CD4-positive, alpha-beta memory T cell (primary cell): ENCODE data around the gene MSMO1. TPM values are rescaled to one million over a fixed set of nuclear protein-coding genes. Genes with fewer than 3 reads are reported as not detected.

Experiments
- CTCF ChIA-PET: fragments of 350-600 bp; sonication (Branson Sonifier 250); formaldehyde crosslinking; loops from one replicate; lab custom pipeline; 2021; ENCODE audit warnings: inconsistent platforms; ENCODE audit not compliant: partially characterized antibody; lab: Charles Lee
- POLR2A ChIA-PET: fragments of 350-600 bp; sonication (Branson Sonifier 250); formaldehyde crosslinking; loops from one replicate; lab custom pipeline; 2021; ENCODE audit not compliant: partially characterized antibody; lab: Charles Lee
- DNase-seq, 5 donors: peaks; one replicate each; pipeline versions ENCODE4 v3.0.0 to v3.0.0-alpha.2; 2020 to 2022; ENCODE audit warnings: mixed read lengths in 1 of 5
- H3K27ac ChIP-seq: one replicate; pipeline ENCODE4 v1.7.0; 2013; ENCODE audit warnings: low read depth, low read length
- H3K27me3 ChIP-seq: 2 replicates; pipeline ENCODE4 v1.7.0; 2013; ENCODE audit warnings: mild to moderate bottlenecking, low read length, moderate library complexity; ENCODE audit not compliant: insufficient read depth
- H3K36me3 ChIP-seq: 2 replicates; pipeline ENCODE4 v1.7.0; 2013; ENCODE audit warnings: mild to moderate bottlenecking, low read length, moderate library complexity; ENCODE audit not compliant: insufficient read depth
- H3K4me1 ChIP-seq: 2 replicates; pipeline ENCODE4 v1.7.0; 2013; ENCODE audit warnings: mild to moderate bottlenecking, low read length, moderate library complexity; ENCODE audit not compliant: insufficient read depth
- H3K4me3 ChIP-seq, 2 donors: one replicate each; pipeline ENCODE4 v1.7.0; 2013; ENCODE audit warnings: low read length in 2 of 2, mild to moderate bottlenecking in 1 of 2
- H3K9me3 ChIP-seq, 2 donors: one replicate each; pipeline ENCODE4 v1.7.0; 2013; ENCODE audit warnings: low read length in 2 of 2, control low read depth in 1 of 2; ENCODE audit not compliant: control insufficient read depth in 1 of 2
- H3K27ac Mint-ChIP-seq, 7 donors: one replicate each; pipeline ENCODE4 v1.8.0; 2020 to 2021; ENCODE audit warnings: mixed read lengths in 7 of 7, mild to moderate bottlenecking in 6 of 7, inconsistent platforms in 3 of 7, moderate library complexity in 3 of 7
- H3K27me3 Mint-ChIP-seq, 2 donors: one replicate each; pipeline ENCODE4 v1.8.0; 2020 to 2021; ENCODE audit warnings: mixed read lengths in 2 of 2
- H3K36me3 Mint-ChIP-seq, 2 donors: one replicate each; pipeline ENCODE4 v1.8.0; 2020 to 2021; ENCODE audit warnings: mixed read lengths in 2 of 2, inconsistent platforms in 1 of 2, mild to moderate bottlenecking in 1 of 2
- H3K4me1 Mint-ChIP-seq, 4 donors: one replicate each; pipeline ENCODE4 v1.8.0; 2020 to 2021; ENCODE audit warnings: mixed read lengths in 4 of 4, mild to moderate bottlenecking in 1 of 4
- H3K4me3 Mint-ChIP-seq, 8 donors: one replicate each; pipeline ENCODE4 v1.8.0; 2020 to 2021; ENCODE audit warnings: mixed read lengths in 8 of 8, mild to moderate bottlenecking in 7 of 8, moderate library complexity in 6 of 8, inconsistent platforms in 3 of 8
- H3K9me3 Mint-ChIP-seq, 8 donors: one replicate each; pipeline ENCODE4 v1.8.0; 2020 to 2021; ENCODE audit warnings: mixed read lengths in 8 of 8, mild to moderate bottlenecking in 5 of 8, inconsistent platforms in 3 of 8, moderate library complexity in 1 of 8
- intact Hi-C: fragments of 100-400 bp; cut with micrococcal nuclease; formaldehyde crosslinking; loops from one replicate; pipeline ENCODE4 v1.15.1; 2023
- polyA plus RNA-seq, 2 donors: library from polyadenylated mRNA; unstranded; fragments of 300-500 nt; fragmentation: Illumina TruSeq; gene quantifications; one replicate each; pipeline ENCODE4 v1.2.3, GENCODE V29; 2021
- total RNA-seq, 2 experiments: library from RNA; stranded (reverse); gene quantifications; one replicate each; pipeline ENCODE4 v1.2.3, GENCODE V29; 2021

Gene MSMO1
- total and polyA plus RNA-seq, 4 experiments from 2014 or later: 24.4 to 34.0 (median 26.6) TPM

DNA sequence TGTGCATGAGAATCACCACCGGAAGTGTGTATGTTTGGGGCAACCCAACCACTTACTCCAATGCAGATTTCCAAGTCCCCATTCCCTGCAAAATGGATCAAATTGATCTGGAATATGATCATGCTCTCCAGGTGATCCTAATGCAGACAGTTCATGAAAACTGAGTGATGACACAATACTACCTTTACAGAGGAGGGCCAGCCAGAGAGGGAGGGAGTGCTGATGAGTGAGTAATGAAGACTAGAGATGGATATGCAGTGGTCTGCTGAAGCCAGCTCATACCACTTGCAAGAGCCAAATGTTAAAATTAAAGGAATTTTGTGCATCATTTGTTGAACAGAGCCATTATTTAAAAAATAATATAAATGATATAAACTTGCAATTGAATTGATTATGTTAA lies 41.1 kb downstream of the MSMO1 start:
- intact Hi-C loops: no loop called here
- Histone ChIP-seq H3K36me3 (no peaks in the 10 kb centered on the region), H3K27me3 (no peaks in the 10 kb centered on the region), H3K27ac (no peak overlapping the region), H3K9me3 (no peaks in the 10 kb centered on the region), H3K4me1 (no peaks in the 10 kb centered on the region), H3K4me3 (no peak overlapping the region)
- Mint-ChIP-seq H3K4me3 (no peak overlapping the region), H3K36me3 (no peaks in the 10 kb centered on the region), H3K9me3 (peaks cover 0 to 2% (median 0%) of the 10 kb centered on the region in 8 donors), H3K27me3 (no peaks in the 10 kb centered on the region), H3K4me1 (no peaks in the 10 kb centered on the region), H3K27ac (no peak overlapping the region)
- ChIA-PET POLR2A (no interaction called here), CTCF (no interaction called here)
- no peak for DNase-seq

GRCh38 chr4:165369522-165369921 lies 42.1 kb downstream of the MSMO1 start:
- Histone ChIP-seq H3K9me3 (no peaks in the 10 kb centered on the region), H3K27me3 (no peaks in the 10 kb centered on the region), H3K4me1 (no peaks in the 10 kb centered on the region), H3K36me3 (no peaks in the 10 kb centered on the region), H3K27ac (no peak overlapping the region), H3K4me3 (no peak overlapping the region)
- ChIA-PET CTCF (no interaction called here), POLR2A (no interaction called here)
- no peak for DNase-seq
- Mint-ChIP-seq H3K9me3 (peaks cover 0 to 2% (median 0%) of the 10 kb centered on the region in 8 donors), H3K36me3 (no peaks in the 10 kb centered on the region), H3K27me3 (no peaks in the 10 kb centered on the region), H3K4me1 (no peaks in the 10 kb centered on the region), H3K27ac (no peak overlapping the region), H3K4me3 (no peak overlapping the region)
- intact Hi-C loops: no loop called here

- H3K4me3 ChIP-seq: no peak overlapping the region
- no peaks in the 10 kb centered on the region for H3K36me3 ChIP-seq
- H3K4me1 ChIP-seq: no peaks in the 10 kb centered on the region
- ChIA-PET CTCF (no interaction called here), POLR2A (no interaction called here)
- Mint-ChIP-seq H3K4me3 (no peak overlapping the region), H3K27me3 (peaks cover 5 to 6% of the 10 kb centered on the region in 2 donors), H3K27ac (no peak overlapping the region), H3K36me3 (no peaks in the 10 kb centered on the region), H3K4me1 (no peaks in the 10 kb centered on the region), H3K9me3 (peaks cover 0 to 4% (median 0%) of the 10 kb centered on the region in 8 donors)
- no peak overlapping the region for H3K27ac ChIP-seq
- no peaks in the 10 kb centered on the region for H3K9me3 ChIP-seq
- intact Hi-C loops: no loop called here
- no peaks in the 10 kb centered on the region for H3K27me3 ChIP-seq
- DNase-seq: no peak
Observed at GRCh38 chr4:165370530-165370929, 43.1 kb downstream of the MSMO1 start.

DNA sequence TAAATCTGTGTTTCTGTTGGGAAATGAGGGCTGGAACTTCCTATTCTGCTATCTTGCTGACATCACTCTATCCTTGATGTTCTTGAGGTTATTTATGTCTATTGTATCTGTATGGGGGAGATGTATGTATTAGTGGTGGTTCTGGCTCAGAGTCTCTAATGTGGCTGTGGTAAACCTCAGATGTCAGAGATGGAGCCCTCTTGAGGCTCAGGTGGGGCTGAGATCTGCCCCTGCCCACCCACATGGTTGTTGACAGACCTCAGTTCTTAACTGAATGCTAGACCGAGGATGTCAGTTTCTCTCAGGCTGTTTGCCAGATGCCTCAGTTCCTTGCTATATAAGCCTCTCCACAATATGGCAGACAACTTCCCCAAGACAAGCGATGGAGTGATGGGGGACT lies 48.0 kb downstream of the MSMO1 start:
- H3K27ac Mint-ChIP-seq: no peak overlapping the region
- no peaks in the 10 kb centered on the region for H3K36me3 Mint-ChIP-seq
- CTCF ChIA-PET: no interaction called here
- no peak overlapping the region for H3K4me3 Mint-ChIP-seq
- DNase-seq: no peak
- Histone ChIP-seq H3K27ac (no peak overlapping the region), H3K4me1 (peaks cover 4% of the 10 kb centered on the region), H3K36me3 (no peaks in the 10 kb centered on the region), H3K4me3 (no peak overlapping the region), H3K27me3 (peaks cover 16% of the 10 kb centered on the region), H3K9me3 (no peaks in the 10 kb centered on the region)
- peaks cover 32 to 34% of the 10 kb centered on the region in 2 donors for H3K27me3 Mint-ChIP-seq
- peaks cover 0 to 5% (median 4%) of the 10 kb centered on the region in 4 donors for H3K4me1 Mint-ChIP-seq
- POLR2A ChIA-PET: no interaction called here
- intact Hi-C loops: no loop called here
- peaks cover 0 to 4% (median 0%) of the 10 kb centered on the region in 8 donors for H3K9me3 Mint-ChIP-seq

- Histone ChIP-seq H3K4me3 (no peak overlapping the region), H3K27me3 (peaks cover 16% of the 10 kb centered on the region), H3K36me3 (no peaks in the 10 kb centered on the region), H3K4me1 (peaks cover 4% of the 10 kb centered on the region), H3K9me3 (no peaks in the 10 kb centered on the region), H3K27ac (no peak overlapping the region)
- Mint-ChIP-seq H3K27ac (no peak overlapping the region), H3K9me3 (peaks cover 0 to 4% (median 0%) of the 10 kb centered on the region in 8 donors), H3K4me1 (peaks cover 0 to 5% (median 4%) of the 10 kb centered on the region in 4 donors), H3K27me3 (peaks cover 38 to 46% of the 10 kb centered on the region in 2 donors), H3K36me3 (no peaks in the 10 kb centered on the region), H3K4me3 (peak overlapping the region; percentile 1 to 81 (median 69))
- intact Hi-C loops: no loop called here
- ChIA-PET POLR2A (no interaction called here), CTCF (no interaction called here)
- DNase-seq: no peak
Observed at GRCh38 chr4:165378398-165378744, 50.9 kb downstream of the MSMO1 start.

GRCh38 chr4:165378745-165379677 lies 51.5 kb downstream of the MSMO1 start, which contains the start of gene CPE:
TSS of gene CPE (plus strand) at chr4:165379008. CDS start at chr4:165379222, 214 bp downstream.
- H3K27me3 ChIP-seq: peaks cover 19% of the 10 kb centered on the region
- H3K4me1 ChIP-seq: peaks cover 4% of the 10 kb centered on the region
- no peaks in the 10 kb centered on the region for H3K36me3 ChIP-seq
- H3K9me3 Mint-ChIP-seq: peaks cover 0 to 4% (median 0%) of the 10 kb centered on the region in 8 donors
- ChIA-PET CTCF (no interaction called here), POLR2A (no interaction called here)
- no peak within 1 kb of the TSS for H3K27ac ChIP-seq
- H3K4me3 Mint-ChIP-seq: peak within 1 kb of the TSS; percentile 52 to 81 (median 74)
- H3K4me3 ChIP-seq: no peak within 1 kb of the TSS
- no peaks in the 10 kb centered on the region for H3K36me3 Mint-ChIP-seq
- intact Hi-C loops: no loop called here
- peak in 4 of 5 donors; percentile 34 to 47 (median 38) for DNase-seq
- peaks cover 0 to 5% (median 4%) of the 10 kb centered on the region in 4 donors for H3K4me1 Mint-ChIP-seq
- H3K9me3 ChIP-seq: no peaks in the 10 kb centered on the region
- no peak within 1 kb of the TSS for H3K27ac Mint-ChIP-seq
- peaks cover 38 to 51% of the 10 kb centered on the region in 2 donors for H3K27me3 Mint-ChIP-seq

DNA sequence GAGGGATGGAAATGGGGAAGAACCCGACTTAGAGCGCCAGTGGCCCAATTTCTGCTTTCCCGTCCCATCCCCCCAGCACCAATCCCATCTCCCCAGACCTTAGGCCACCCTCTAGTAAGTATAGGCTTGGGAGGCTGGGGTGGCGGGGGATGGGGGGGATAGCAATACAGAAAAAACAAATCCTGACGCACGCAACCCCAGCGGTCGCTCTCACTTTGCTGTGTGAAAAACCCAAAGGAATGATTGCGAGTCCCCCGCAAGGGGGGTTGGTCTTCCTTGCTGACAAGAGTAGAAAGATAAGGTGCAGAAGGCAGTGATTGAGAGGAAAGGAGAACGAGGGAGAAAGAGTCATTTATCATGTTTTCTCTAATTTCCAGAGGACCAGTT lies 52.2 kb downstream of the MSMO1 start:
- H3K27ac Mint-ChIP-seq: no peak overlapping the region
- Histone ChIP-seq H3K36me3 (no peaks in the 10 kb centered on the region), H3K4me3 (no peak overlapping the region), H3K27ac (no peak overlapping the region), H3K27me3 (peaks cover 21% of the 10 kb centered on the region), H3K4me1 (peaks cover 4% of the 10 kb centered on the region), H3K9me3 (no peaks in the 10 kb centered on the region)
- peaks cover 43 to 54% of the 10 kb centered on the region in 2 donors for H3K27me3 Mint-ChIP-seq
- intact Hi-C loops: no loop called here
- peak overlapping the region in 7 of 8 donors; percentile 29 to 65 (median 56) for H3K4me3 Mint-ChIP-seq
- peaks cover 0 to 5% (median 4%) of the 10 kb centered on the region in 4 donors for H3K4me1 Mint-ChIP-seq
- ChIA-PET POLR2A (no interaction called here), CTCF (no interaction called here)
- H3K9me3 Mint-ChIP-seq: peaks cover 0 to 2% (median 0%) of the 10 kb centered on the region in 8 donors
- no peak for DNase-seq
- no peaks in the 10 kb centered on the region for H3K36me3 Mint-ChIP-seq
